SKM-1 treated with dmso at 0.1 percent for 144 hours (cell line): ENCODE data around the gene ALDH5A1.

ENCODE experiments used
- DNase-seq: peaks from one replicate; lab custom pipeline; 2025; ENCODE audit not compliant: unreplicated experiment; lab: John Stamatoyannopoulos, UW

Gene ALDH5A1

DNA sequence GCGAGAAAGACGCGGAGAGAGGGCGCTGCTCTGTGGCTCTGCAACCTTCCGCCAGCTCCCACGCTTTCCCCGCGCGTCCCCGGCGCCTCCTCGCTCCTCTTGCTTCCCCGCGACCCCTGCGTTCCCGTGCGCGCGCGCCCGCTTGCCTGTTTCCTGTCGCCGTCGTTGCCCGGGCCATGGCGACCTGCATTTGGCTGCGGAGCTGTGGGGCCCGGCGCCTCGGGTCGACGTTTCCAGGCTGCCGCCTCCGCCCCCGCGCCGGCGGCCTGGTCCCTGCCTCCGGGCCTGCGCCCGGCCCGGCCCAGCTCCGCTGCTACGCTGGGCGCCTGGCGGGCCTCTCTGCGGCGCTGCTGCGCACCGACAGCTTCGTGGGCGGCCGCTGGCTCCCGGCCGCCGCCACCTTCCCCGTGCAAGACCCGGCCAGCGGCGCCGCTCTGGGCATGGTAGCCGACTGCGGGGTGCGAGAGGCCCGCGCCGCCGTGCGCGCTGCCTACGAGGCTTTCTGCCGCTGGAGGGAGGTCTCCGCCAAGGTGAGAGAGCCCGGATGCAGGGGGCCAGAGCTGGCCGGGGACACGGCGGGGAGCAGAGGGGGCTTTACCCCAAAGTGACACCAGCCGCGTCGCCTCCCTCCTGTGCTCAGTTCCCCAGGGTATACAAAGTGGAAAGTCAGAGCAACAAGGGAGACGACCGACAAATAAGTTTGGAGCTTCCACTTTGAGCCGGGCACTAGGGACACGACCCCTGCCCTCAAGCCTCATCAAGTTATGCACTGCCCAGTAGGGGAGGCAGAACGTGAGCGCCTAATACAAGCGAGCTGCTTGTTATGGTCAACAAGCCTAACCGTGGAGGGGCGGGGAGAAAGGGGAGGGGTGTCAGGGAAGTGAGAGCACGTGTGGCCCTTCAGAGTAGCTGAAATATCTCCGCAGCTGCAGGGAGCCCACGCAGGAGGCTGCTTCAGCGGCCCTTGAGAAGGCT is at the start of gene ALDH5A1:
ALDH5A1 (plus strand) TSS at position 149 of the 975 bp plus-strand sequence; CDS start at position 177, 28 bp downstream.
- DNase-seq: peak; percentile 73

DNA sequence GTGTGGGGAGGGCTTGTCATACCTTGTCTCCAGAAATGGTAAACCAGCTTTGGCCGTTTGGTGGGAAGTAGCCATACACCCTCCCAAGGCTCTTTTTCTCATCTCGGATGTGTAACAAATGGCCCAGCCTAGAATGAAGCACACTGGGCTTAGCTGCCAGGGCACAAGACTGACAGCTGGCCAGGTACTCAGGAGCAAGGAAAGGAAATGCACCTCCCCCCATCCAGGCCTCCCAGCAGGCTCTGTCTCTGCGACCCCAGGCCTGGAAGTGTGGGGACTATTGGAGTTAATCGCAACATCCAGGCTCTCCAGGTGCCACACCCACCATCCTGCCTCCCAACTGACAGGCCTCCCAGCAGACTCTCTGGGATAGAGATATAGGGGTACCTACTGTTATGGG is 49.1 kb upstream of the ALDH5A1 start:
- DNase-seq: no peak

DNA sequence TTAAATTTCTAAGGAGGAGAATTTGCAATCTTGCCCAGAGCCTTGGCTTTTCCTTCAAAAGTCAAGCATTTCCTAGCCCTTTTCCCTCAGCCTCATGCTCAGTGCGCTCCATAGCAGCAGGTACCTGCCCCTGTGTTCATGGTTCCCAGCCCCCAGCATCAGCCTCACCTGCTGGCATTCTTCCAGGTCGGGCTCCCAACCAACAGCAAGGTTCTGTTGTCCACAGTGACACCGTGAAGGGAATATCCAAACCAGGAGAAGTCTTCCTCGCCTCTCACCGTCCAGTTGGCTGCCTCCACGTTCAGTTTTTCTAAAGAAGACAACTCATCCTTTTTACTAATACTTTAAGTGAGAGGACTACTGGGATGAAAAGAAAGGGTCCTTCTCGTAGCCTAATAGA is 48.1 kb upstream of the ALDH5A1 start:
- no peak for DNase-seq

DNA sequence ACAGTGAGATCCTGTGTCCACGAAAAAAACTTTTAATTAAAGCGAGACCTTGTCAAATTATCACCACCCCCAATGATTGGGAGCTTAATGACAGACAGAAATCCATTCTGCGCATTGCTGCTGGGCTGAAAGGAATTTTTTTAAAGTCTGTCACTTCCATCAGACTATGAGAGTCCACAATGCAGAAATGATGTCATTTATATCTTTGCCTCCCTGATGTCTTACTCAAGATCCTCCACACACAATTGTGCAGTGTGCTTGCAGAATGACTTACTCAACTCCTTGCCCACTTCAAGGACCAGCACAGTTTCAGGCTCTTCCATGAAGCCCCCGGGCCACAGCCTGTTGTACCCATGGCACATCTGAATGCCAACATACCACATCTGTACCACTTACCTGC is 46.4 kb upstream of the ALDH5A1 start:
- DNase-seq: peak; percentile 7

DNA sequence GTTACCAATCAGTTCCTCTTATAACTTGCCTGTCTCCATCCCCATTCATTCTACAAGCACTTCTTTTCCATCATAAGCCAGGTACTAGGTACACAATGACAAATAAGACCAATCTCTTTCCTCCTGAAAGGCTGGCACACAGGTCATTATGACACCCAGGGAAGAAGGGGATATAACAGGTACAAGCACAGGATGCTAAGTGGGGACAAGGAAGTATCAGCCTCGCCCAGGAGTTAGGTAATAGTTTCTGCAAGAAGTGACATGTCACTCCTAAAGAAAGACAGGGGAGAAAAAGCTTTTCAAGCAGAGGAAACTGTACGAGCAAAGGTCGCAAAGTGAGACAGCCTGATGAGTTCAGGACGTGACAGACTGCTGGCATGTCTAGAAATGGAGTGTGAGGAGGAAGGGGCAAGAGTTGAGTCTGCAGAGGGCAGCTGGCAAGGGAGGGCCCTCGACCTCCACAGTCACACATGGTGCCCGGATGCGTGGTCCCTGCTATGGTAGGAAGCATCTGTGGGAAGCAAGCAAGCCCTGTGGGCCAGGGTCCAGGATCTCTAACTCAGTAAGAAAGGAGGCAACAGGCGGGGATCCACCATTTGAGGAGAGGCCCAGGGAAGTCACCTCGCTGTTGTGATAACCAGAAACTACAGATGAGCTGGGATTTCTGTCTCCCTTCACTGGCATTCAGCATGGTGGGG is 45.8 kb upstream of the ALDH5A1 start:
- DNase-seq: no peak

DNA sequence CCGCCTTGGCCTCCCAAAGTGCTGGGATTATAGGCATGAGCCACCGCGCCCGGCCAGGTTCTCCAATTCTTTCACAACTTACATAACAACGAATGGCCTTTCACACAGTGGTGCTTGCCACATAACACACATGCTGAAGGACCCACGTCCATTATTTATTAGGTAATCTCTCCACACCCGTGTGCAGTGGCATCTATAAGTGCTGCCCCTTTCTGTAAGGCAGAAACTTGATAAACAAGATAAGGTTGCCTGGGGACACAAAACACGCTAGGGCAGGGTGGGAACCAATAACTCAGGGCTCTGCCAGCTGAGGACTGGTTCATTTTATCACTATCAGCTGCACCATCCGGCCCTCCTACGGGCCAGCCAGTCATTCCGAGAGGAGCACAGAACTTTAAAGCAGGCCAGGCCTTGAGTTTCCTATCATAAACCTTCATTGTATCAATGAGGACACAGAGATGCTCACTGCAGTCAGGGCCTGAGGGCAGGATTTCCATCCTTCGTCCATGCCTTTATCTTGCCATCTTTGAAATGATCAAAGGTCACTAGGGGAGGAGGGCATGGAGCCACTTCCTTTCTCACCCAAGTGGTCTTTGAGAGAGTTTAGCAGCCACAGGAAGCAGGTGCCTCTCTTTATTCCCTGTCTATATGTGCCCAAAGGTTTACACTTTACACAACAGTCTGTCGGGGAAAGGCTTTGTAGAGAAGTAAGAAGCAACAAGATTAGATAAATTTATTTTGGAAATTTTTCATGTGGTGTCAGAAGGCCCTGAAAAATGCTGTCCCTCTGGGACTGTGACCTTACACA is 43.0 kb upstream of the ALDH5A1 start:
- no peak for DNase-seq

DNA sequence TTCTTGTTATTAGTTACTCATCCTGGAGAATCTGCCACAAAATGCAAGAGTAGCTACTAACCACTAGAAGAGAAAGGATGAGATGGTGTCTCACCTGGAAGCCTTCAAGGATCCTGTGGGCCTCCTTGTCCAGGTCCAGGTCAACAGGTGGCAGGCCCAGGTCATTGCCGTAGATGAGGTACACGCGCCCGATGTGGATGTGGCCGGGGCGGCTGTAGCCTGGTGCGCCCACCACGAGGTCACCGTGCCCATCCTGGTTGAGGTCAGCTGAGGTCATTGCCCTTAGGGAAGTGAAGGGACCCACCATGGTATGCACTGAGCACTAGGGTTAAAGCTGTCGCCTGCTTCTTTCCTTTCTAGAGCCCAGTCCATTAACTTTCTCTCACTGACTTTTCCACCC is 40.8 kb upstream of the ALDH5A1 start:
- no peak for DNase-seq

DNA sequence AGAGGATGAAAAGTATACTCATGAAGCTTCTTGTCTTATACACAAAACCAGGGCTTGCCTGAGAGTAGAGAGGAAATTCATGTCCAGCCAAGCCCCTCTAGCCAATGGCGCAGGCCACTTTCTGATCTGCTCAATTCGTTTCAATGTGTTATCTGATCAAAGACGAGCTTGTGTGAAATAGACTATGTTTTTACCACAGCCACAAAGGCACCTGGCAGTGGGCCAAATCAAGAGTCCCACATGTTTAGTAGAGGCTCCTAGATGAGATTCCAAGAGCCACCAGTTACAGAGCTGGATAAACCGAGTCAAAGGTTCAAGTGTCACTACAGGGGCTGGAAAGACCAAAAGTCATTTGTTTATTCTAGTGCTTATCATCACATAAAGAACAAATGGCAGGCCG is 40.3 kb upstream of the ALDH5A1 start:
- no peak for DNase-seq

DNA sequence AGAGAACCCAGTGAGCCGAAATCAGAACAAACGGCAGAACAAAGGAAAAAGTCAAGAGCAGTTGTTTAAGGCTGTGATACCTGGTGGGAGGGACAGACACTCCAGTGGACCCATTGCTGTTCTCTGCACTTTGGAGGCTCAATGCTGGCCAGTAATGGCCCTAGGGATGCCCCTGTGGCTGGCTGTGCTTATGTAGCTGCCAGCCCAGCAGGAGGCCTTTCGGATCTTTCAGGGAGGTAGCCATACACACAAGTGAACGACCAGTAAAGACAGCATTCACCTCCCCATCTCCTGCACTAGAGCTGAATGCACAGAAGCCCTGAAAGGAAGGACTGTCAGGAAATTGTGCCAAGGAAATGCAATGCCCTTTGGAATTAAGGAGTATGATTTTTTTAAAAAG is 39.7 kb upstream of the ALDH5A1 start:
- no peak for DNase-seq

DNA sequence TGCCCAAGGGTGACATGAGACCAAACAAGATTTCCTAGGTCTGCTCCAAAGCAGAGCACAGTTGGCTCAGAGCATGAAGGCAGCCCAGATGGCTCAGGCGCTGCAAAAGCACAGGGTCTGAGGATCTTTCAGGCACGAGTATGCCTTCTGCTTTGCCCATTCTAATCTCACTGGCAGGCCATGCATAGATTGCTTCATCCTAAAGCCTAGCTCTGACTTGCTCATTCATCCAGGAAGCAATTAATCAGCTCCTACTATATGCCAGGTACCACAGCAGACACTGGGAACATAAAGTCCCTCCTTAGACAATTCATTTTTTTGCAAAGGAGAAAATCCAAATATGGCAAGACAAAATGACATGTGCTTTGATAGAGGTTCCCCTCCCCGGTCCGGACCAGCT is 36.6 kb upstream of the ALDH5A1 start:
- no peak for DNase-seq

DNA sequence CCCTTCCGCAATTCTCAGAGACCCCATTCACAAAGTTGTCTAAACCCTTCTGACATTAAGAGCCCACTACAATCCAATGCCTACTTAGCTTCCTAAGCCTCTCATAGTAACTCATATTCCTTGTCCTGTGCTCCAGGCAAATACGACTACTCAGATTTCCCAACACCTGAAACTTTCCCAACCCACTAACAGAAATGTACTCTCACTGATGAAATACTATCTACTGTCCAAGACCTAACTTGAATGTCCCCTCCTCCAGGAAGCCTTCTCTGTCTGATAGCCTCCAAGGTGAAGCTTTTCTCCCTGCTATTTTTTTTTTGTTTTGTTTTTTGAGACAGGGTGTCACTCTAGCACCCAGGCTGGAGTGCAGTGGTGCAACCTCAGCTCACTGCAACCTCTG is 35.8 kb upstream of the ALDH5A1 start:
- no peak for DNase-seq

DNA sequence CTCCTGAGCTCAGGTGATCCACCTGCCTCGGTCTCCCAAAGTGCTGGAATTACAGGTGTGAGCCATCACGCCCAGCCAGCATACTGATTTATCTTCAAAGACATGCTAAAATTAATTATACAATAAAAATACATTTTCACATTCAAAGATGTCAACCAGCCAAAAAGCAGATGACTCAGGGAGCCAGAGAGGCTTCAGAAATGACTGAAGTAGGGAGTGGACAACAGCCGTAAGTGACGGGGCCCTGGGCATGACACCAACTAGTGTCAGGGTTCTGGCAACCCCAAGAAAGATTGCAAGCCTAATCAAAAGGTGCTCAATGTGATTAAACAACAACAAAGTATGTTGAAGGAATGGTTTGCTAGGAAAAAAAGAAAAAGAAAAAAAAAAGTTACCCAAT is 33.8 kb upstream of the ALDH5A1 start:
- no peak for DNase-seq

DNA sequence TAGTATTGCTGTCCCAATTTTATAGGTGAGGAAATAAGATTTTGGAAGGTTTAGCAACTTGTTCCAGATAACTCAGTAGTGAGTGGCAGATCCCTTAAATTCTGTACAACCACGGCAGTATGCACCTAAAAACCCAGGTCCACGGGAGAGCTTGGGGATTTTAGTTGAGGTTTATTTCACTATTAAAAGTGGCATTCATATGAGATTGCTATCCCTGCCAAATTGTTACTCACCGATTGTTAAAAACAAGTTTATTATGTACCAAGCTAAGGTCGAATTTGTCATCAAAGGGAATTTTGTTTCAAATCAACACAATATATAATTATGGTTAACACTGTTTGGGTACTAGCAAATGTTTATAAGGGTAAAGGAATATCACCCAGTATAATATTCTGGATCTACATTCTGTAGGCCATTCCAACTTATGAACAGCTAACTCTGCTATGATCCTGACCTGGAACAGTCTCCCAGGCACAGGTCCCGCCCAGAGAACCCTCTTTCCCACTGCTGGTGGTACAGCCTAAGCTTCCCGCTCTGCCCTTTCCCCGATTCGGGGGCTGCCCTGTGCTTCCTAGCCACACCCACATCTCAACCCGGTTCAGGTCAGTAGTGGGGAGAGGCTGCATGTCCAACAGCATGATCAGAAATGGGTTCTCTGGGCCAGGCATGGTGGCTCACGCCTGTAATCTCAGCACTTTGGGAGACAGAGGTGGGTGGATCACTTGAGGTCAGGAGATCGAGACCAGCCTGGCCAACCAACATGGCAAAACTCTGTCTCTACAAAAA is 30.3 kb upstream of the ALDH5A1 start:
- DNase-seq: no peak

DNA sequence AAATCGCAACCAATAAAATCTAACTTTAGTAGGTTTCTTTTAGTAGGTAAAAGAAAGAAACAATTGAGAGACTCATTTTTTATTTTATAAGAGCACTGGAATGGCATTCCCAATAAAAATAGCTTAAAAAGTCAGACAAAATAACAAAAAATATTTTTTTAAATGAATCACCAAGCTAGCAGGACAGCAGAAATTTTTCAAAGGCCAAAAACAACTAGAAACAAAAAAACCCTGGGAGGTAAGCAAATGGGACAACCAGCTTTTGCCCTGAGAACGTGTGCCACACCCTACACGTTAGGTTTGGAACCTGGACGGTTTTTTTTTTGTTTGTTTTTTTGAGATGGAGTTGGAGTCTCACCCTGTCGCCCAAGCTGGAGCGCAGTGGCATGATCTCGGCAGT is 25.0 kb upstream of the ALDH5A1 start:
- DNase-seq: no peak

DNA sequence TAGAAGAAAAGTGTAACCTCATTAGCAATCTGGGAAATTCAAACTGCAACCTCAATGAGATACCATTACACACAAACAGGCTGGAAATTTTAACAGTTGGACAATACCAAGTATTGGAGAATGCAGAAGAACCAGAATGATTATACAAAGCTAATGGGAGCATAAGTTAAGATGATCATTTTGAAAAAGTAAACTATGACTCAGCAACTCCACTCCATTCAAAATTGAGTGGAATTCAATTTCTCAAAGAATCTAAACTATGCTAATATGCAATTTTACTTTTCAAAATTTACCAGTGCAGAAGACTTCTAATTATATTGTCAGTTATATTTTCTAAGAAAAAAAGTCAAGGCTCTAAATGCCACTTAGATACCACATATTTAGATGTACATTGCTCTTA is 22.6 kb upstream of the ALDH5A1 start:
- DNase-seq: no peak

DNA sequence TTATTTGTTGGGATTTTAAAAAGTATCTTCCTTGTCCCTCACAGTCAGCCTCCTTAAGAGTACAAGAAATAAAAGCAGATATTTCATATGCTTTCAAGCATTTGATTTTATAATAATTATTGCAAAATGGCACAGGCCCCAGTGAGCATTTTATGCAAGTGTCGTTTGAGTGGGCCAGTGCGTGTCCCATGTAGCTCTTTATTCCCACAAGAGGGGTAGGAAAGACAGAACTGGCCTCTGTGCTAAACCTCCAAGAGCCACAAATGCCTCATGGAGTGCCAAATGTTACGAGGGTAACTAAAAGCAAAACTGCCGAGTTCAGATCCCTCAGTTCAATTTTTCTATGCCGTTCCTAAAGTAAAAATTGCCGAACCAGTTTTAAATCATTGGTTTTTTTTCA is 18.1 kb upstream of the ALDH5A1 start:
- DNase-seq: no peak

DNA sequence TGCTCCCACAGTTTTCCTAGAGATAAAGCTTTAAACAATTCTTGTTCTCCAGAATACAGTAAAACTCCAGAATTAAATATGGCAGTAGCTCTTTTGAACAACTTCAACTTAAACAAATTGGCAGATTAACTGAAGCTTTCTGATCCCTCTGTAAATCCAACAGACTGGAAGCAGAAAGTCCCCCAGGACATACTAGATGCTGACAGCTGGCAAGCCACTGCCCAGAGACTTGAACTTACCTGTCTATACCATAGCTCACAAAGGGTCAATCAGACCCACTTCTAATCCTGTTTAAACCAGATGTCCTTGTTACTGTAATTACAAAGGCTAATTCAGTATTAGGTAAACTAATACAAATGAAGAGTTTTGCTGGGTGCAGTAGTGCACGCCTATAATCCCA is 17.7 kb upstream of the ALDH5A1 start:
- no peak for DNase-seq

DNA sequence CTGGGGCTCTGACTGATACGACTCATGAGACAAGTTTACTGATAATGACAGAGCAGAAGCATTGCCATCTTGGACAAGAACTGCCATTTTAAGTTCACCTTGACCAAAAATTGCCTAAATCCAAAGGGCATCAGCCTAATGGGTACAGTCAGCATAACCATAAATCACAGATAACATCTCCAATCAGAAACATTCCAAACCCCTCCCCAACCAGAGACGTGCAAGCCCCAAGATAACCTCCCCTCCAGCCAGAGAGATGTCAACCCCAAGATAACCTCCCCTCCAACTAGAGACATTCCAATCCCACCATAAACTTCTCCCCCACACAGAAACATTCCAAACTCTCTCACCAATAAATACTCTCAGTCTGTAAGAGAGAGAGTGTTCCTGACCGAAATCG is 15.9 kb upstream of the ALDH5A1 start:
- DNase-seq: no peak

DNA sequence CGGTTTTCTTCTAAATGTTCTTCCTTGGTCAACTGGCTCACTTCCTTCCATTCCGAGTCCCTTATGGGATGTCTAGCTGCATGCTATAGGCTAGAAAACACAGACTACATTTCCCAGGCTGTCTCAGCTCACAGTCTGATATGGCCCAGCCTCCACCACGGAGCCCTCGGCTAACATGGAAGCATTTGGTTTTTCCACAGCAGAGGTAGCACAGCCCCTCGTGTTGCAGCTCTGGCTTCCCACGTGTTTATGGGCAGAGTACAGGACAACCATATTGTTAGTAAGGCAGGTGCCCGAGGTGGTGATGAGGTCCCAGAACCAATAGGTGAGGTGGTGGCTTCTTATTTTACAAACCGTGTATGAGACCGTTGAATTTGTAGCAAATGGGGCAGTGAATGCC is 14.1 kb upstream of the ALDH5A1 start:
- DNase-seq: no peak

DNA sequence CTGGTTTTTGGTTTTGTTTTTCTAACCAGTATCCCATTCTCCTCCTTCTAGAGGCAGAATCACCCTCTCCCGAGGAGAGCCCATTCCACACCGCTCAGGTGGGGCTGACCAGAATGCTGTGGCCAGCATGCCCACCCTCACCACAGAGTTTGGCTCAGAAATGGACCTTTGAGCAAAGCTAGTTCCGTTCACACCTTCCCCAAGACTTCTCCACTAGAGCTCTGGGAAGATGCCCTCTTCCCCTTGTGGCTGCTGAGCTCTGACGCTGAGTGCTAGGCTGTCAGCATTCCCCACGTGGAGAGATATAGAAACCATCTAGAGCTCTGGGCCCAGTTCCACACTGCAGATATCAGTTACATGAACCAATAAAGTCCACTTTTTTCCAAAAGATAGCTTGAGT is 13.3 kb upstream of the ALDH5A1 start:
- DNase-seq: no peak
